A673 (cell line): Measurements from ENCODE around the gene CREB5.

Experiments
- CTCF ChIP-seq: fragments of 300-800, 200-600 bp; sonication (generic); conservative IDR thresholded peaks from 2 replicates; pipeline ENCODE4 v1.5.1; 2017; ENCODE audit warnings: low read depth, mild to moderate bottlenecking, antibody characterized with exemption, low read length, moderate library complexity, mixed read lengths
- EZH2 ChIP-seq: fragments of 200-600 bp; sonication (generic); IDR thresholded peaks from 2 replicates; pipeline ENCODE4 v1.6.1; 2017; ENCODE audit warnings: borderline replicate concordance, low read depth, mild to moderate bottlenecking, mixed read lengths, antibody characterized with exemption, low read length; ENCODE audit not compliant: poor library complexity, severe bottlenecking

- TF ChIP-seq CTCF (no peak), EZH2 (no peak)
Measured at GRCh38 chr7:28579571-28579970, 167.3 kb downstream of the CREB5 start.
